ENCODE measurements around the gene MAPK11.

GRCh38 chr22:50283821-50284220 lies 13.6 kb upstream of the MAPK11 start:
- TF ChIP-seq CTCF (IDR thresholded peaks at IDR 0.05): no peak
- TF ChIP-seq POLR2A (IDR thresholded peaks at IDR 0.05): no peak
- no peak for TF ChIP-seq POLR2AphosphoS5 (IDR thresholded peaks at IDR 0.05)
- no peak for TF ChIP-seq EP300 (IDR thresholded peaks at IDR 0.05; ENCODE audit: low read depth)

Measured in transverse colon (tissue), 4 donors.